Erythroblast (primary cell): Measurements from ENCODE around the gene TLL2.

Source experiments
- DNase-seq, 2 experiments: peaks; one replicate each; lab custom pipeline; 2025; lab: John Stamatoyannopoulos, UW
- GATA1 ChIP-seq: IDR thresholded peaks from 2 replicates; pipeline ENCODE4 v1.6.1; 2011; ENCODE audit warnings: low read depth, mild to moderate bottlenecking, control low read depth, low read length, moderate library complexity
- POLR2A ChIP-seq: IDR thresholded peaks from 2 replicates; pipeline ENCODE4 v1.6.1; 2011; ENCODE audit warnings: mild to moderate bottlenecking, low read length

TLL2 gene

GRCh38 chr10:96414303-96414702, 99.4 kb downstream of the TLL2 start:
- DNase-seq = no peak
- TF ChIP-seq POLR2A (no peak), GATA1 (no peak)

DNA sequence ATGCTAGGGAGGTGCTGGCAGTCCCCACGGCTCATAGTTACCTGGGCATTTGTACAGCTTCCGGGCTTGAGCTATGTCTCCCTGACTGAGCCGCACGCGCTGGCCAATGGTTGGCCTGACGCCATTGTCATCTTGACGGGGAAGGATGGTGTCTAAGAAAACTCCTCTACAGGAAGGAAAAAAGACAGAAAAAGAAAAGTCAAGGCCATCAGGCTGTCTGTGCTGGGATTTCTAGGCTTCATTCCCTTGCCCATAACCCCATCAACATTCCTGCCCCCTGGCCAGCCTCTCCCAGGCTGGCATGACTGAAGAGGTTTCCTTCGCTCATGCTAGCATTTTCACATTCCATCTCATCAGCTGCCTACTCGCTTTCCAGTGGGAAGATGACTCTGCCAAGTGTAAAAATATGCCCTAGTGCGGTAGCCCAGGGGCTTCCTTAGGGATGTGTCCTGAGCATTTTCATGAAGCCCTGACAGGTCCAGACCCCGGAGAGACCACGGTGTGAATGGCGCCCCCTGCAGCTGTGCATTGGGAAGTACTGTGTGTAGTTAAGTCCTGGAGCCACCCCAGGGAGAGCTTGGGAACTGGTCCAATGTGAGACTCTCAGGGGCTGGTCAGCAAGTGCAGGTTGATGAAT, 100.5 kb downstream of the TLL2 start:
- no peak for TF ChIP-seq POLR2A
- TF ChIP-seq GATA1 = no peak
- peak in 1 of 2 experiments; percentile 8 for DNase-seq

DNA sequence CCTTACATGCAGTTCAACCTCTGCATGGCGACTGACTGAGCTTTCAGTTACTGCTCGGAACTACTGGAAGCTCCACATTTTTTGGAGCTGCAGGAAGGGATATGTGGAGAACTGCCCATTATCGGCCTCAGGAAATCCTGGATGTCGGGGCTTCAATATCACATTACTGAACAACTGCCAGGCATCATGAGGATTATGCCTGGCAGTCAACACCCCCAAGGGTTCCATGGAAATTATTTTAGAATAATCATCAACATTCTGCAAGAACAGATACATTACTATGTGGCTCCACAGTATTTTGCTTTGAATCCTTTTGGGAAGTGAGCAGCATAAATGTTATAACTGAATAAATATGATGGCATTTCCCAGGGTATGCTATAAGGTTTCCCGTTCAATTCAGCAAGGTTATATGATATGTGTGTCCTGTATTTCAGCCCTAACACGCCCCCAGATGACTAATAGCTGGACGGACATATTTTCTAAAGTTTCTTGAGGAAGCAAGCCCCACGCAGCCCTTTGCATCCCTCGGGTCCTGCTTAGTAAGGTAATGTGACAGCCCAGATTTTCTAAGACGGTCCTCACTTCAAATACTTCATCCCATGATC, 101.9 kb downstream of the TLL2 start:
- TF ChIP-seq GATA1 (no peak), POLR2A (no peak)
- no peak for DNase-seq

GRCh38 chr10:96410296-96410695, 103.4 kb downstream of the TLL2 start:
- TF ChIP-seq POLR2A (no peak), GATA1 (no peak)
- no peak for DNase-seq

DNA sequence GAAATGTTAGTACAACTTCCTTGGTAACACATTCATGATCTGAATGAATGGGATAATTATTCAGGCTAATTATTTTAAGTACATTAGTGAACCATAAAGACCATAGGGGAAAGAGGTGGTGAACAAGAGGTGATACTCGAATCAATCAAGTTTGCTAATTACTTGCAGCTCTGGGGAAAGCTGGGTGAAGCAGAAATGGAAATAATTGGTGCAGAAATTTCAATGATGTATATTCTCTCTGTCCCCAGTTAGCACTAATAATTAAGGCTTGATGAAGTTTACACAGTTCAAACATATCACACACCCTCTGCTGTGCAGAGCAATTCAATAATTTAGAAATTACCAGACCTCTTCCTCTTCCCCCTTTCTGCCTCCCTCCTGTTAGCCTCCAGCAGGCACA, 105.5 kb downstream of the TLL2 start:
- TF ChIP-seq POLR2A (no peak), GATA1 (no peak)
- DNase-seq = no peak

DNA sequence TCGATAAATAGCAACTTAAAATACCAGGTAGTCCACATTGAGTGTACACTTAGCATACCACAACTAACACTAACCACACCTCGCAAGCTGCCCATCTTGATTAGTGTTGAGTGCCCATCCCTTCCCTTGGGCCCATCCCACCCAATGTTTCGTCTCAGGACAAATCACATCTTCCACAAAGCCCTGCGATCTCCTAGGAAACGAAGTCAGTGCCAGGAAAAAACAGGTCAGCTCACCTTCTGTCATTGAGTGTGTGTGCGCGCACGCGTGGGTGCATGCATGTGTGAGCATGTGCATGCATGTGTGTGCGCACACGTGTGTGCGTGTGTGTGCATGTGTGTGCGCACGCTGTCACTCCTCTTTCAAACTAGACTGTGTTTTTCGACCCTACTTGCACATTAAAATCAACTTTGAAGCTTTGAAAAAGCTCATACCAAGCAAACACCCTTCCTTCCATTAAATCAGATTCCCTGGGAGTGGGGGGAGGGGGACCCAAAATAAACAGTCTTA, 106.1 kb downstream of the TLL2 start:
- TF ChIP-seq POLR2A = no peak

DNA sequence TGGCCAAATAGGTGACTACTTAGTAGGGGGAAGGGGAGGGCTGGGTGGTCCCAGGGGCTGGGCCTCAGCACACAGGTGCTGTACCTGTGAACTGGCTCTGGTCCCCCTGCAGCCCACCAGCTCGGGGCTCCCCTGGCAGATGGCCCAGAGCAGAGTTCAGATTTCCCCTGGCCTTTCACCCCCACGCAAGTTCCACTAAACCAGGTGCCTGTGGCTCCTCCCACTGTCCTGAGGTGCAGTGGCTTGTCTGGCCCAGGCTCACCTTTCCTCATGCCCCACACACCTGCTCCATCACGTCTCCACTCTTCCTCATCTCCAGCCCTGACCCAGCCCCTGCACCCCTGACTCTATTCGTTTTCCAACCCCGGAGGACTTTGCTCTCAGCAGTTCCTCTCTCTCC, 107.6 kb downstream of the TLL2 start:
- TF ChIP-seq GATA1 (no peak), POLR2A (no peak)
- no peak for DNase-seq

More for the DNA sequence above, 106.1 kb downstream of the TLL2 start:
- no peak for DNase-seq

DNA sequence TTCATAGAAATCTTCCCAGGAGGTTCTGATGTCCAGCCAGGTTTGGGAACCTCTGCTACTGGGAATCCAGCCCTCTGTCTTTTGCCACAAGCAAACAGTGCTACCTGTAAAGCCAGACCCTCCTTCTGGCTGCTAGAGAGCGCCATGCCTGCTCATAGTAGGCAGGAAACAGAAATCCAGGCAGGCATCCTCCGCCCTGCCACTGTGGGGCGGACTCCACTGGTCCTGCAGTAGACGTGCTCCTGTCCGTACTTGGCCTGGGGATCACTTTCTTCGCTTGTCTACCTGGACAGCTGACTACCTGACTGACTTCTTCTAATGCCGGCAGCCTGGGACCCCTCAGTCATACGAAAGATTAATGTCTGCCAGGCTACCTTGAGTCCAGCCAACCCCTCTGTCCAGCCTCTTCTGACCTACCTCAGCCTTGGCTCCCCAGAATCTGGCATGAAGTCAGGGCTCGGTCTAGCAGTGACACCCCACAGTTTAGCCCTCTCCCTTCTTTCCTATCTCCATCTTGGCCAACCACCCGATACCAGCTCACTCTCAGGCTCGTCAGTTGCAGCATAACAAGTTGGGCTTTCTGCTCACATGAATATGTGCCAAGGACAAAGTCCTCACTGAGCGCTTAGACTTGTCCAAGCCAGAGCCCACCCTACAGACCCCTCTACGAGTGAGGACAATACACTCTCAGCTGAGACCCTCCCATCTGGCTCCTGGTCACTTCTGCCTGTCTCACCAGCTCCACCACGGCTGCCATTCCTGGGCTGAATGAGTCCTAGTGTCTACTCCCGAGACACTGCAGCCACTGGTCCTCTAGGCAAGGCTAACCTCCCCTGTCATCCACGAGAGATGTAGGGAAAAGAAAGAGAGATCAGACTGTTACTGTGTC, 111.1 kb downstream of the TLL2 start:
- no peak for TF ChIP-seq GATA1
- TF ChIP-seq POLR2A = no peak
- DNase-seq = no peak

GRCh38 chr10:96401036-96401435, 112.7 kb downstream of the TLL2 start:
- TF ChIP-seq POLR2A = no peak
- TF ChIP-seq GATA1 = no peak
- no peak for DNase-seq

GRCh38 chr10:96400465-96400864, 113.3 kb downstream of the TLL2 start:
- no peak for DNase-seq
- TF ChIP-seq POLR2A (no peak), GATA1 (no peak)

- no peak for TF ChIP-seq GATA1
- TF ChIP-seq POLR2A = no peak
- DNase-seq = no peak
Measured at GRCh38 chr10:96397902-96398301, 115.8 kb downstream of the TLL2 start.

DNA sequence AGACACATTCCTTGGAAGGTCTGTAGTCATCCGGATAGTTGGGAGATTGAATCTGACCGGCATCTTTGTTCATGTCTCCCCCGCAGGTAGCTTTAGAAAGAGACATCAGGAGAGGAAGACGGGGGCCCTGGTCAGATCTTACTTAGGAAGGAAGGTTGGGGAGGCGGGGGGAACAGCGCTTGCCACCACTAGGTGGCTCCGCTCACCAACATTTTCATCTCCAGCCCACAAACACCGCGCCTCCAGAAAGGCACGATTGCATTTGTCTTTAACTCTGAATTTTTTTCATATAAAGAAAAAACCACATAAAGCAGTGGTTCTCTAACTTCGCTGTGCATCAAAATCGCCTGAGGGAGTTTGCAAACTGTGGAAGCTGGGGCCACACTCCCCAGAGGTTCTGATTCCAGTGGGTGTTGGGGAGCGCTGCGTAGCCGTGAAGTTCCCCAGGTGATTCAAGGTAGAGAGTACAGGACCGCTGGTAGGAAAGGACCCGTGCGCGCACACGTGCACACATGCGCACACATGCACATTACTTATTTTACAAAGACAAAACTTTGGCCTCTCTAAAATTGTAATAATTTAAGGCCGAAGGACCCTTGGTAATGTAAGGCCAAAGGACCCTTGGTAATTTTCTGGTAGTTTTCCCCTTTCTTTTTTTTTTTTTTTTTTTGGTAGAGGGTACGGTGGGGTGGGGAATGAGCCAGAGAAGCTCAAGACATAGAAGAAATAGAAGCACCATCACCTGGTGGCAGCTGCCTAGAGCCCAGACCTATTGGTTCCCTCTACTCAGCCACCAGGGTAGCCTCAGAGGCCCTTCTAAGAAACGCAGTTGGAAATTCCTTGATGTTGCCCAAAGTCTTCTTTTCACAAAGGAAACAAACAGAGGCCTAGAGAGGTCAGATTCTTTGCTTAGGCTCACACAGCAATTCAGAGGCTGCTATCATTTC, 117.5 kb downstream of the TLL2 start:
- peak; percentile 73 to 83 for DNase-seq
- TF ChIP-seq POLR2A = no peak
- TF ChIP-seq GATA1 = no peak

- no peak for DNase-seq
- TF ChIP-seq POLR2A = no peak
- no peak for TF ChIP-seq GATA1
Measured at GRCh38 chr10:96390460-96390864, 123.3 kb downstream of the TLL2 start.

DNA sequence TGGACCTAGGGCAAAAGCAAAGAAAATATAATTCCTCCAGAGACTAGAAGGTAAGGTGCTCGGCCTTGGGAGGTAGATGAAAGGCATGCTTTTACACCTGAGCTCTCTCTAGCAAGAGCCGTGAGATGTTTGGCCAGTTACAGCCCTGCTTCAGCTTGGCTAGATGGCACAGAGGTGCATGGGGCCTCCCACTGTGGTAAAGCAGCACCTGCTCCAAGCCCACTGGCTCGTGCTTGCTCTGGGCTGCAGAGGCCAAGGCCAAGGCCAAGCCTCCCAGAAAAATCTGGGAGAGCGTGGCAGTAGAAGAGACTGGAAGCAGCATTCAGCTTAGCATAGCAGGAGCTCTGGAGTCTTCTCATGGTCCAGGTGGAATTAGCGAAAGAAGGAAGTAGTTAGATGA, 123.9 kb downstream of the TLL2 start:
- no peak for TF ChIP-seq POLR2A
- no peak for TF ChIP-seq GATA1
- DNase-seq = no peak
